Psoas muscle (tissue), 8 donors: ENCODE measurements around the gene TRIM32. TPM values are rescaled to one million over a fixed set of nuclear protein-coding genes. Genes with fewer than 3 reads are reported as not detected.

Experiments used
- ATAC-seq, 4 donors: fragments of 200-7000 bp; cut with Tn5 transposase; one replicate each; pipeline ENCODE4 v1.9.1; 2020; ENCODE audit warnings: moderate library complexity in 3 of 4, mild to moderate bottlenecking in 2 of 4
- DNase-seq, 2 donors: peaks; one replicate each; pipeline ENCODE4 v3.0.0-alpha.2; 2020
- H3K27ac ChIP-seq: fragments of 200-600 bp; one replicate; pipeline ENCODE4 v1.8.0; 2022
- H3K27me3 ChIP-seq, 3 donors: fragments of 200-600 bp in 1 of 3; one replicate each; pipeline versions ENCODE4 v1.6.1 to v1.8.0; 2013 to 2022; ENCODE audit warnings: low read length in 2 of 3, mild to moderate bottlenecking in 2 of 3, moderate library complexity in 1 of 3; ENCODE audit not compliant: insufficient read depth in 3 of 3
- H3K36me3 ChIP-seq, 2 donors: fragments of 200-600 bp in 1 of 2; one replicate each; pipeline versions ENCODE4 v1.6.1 to v1.8.0; 2013 to 2022; ENCODE audit warnings: low read depth in 1 of 2, mild to moderate bottlenecking in 1 of 2, moderate library complexity in 1 of 2; ENCODE audit not compliant: insufficient read depth in 1 of 2
- H3K4me1 ChIP-seq: fragments of 200-600 bp; one replicate; pipeline ENCODE4 v1.8.0; 2022
- H3K4me3 ChIP-seq: fragments of 200-600 bp; one replicate; pipeline ENCODE4 v1.8.0; 2022; ENCODE audit warnings: mild to moderate bottlenecking
- H3K9me3 ChIP-seq: fragments of 200-600 bp; one replicate; pipeline ENCODE4 v1.8.0; 2022
- CTCF ChIP-seq: fragments of 200-600 bp; IDR thresholded peaks from one replicate; pipeline ENCODE4 v1.8.0; 2022; ENCODE audit warnings: antibody characterized with exemption
- WGBS, 3 donors: extraction: QIAGEN DNeasy Blood & Tissue Kit; methylation state at CpG; one replicate each; pipeline versions ENCODE4 v1.1.6 to v1.1.7; 2013; 5-methylcytosine and 5-hydroxymethylcytosine counted together
- intact Hi-C, 2 donors: fragments of 100-400 bp; cut with DNase I; formaldehyde crosslinking; loops; one replicate each; pipeline versions ENCODE4 v1.11.0 to v1.14.2; 2022
- polyA plus RNA-seq, 3 donors: library from polyadenylated mRNA; stranded (reverse); fragments of 200-250 nt; gene quantifications; one replicate each; pipeline ENCODE4 v1.2.3, GENCODE V29; 2013
- total RNA-seq, 4 donors: library from RNA; stranded (reverse); fragmentation: NEBNext Ultra II Directional in 2 of 4; extraction: Animal tissue kit (Norgen Biotek cat#: 25700) in 2 of 4; gene quantifications; one replicate each; pipeline versions ENCODE4 v1.2.1 to v1.2.4, GENCODE V29; 2021 to 2023
- donor health status: healthy with polysubstance abuse.
- donor health status: DM: no; HTN: no; CAD: no; lungs with moderate emphysema.
- donor health status: Bipolar disorder and iron deficiency.
- donor health status: healthy.
- donor health status: DM: yes; HTN: yes; CAD: no.
- donor health status: DM: no; HTN: no; CAD: no.
- donor health status: DM: no; HTN: no; CAD: no.
- donor health status: DM: yes; HTN: yes; CAD: no.

TRIM32 gene
- total and polyA plus RNA-seq, 7 donors, result 6.1 to 47.4 (median 15.3) TPM

- H3K4me1 ChIP-seq, result peaks cover 49% of the 10 kb centered on the region
- no peaks in the 10 kb centered on the region for H3K27me3 ChIP-seq
- H3K27ac ChIP-seq, result no peak overlapping the region
- H3K4me3 ChIP-seq, result no peak overlapping the region
- no peaks in the 10 kb centered on the region for H3K36me3 ChIP-seq
- no peak for TF ChIP-seq CTCF
- DNase-seq (no peak), ATAC-seq (no peak)
- 97 to 100% (median 98%) methylated on average over 1 of the region's 1 CpG for WGBS, 3 donors
- H3K9me3 ChIP-seq, result no peaks in the 10 kb centered on the region
- intact Hi-C loops, result loop anchor here (5.0 to 10.0 kb wide), 3 partner anchors 51 to 369 kb away; no protein-coding TSS in a partner anchor
Observed at GRCh38 chr9:116643691-116644090, 43.4 kb upstream of the TRIM32 start.

GRCh38 chr9:116644091-116644688, 42.9 kb upstream of the TRIM32 start:
- WGBS, 3 donors, result 67 to 75% (median 74%) methylated on average over 2 of the region's 2 CpGs
- Histone ChIP-seq H3K4me1 (peaks cover 49% of the 10 kb centered on the region), H3K9me3 (no peaks in the 10 kb centered on the region), H3K4me3 (no peak overlapping the region), H3K36me3 (peaks cover 0 to 2% of the 10 kb centered on the region in 2 donors), H3K27me3 (no peaks in the 10 kb centered on the region), H3K27ac (no peak overlapping the region)
- intact Hi-C loops, result loop anchor here (5.0 to 10.0 kb wide), 3 partner anchors 52 to 369 kb away; no protein-coding TSS in a partner anchor
- peak in 1 of 4 donors; percentile 42 for ATAC-seq
- no peak for DNase-seq
- no peak for TF ChIP-seq CTCF

- DNase-seq (no peak), ATAC-seq (peak in 3 of 4 donors; percentile 65 to 76 (median 74))
- no peaks in the 10 kb centered on the region for H3K9me3 ChIP-seq
- H3K27me3 ChIP-seq, result no peaks in the 10 kb centered on the region
- peaks cover 37% of the 10 kb centered on the region for H3K4me1 ChIP-seq
- WGBS, 3 donors, result 85 to 91% (median 87%) methylated on average over 5 of the region's 5 CpGs
- peaks cover 0 to 13% of the 10 kb centered on the region in 2 donors for H3K36me3 ChIP-seq
- peak; percentile 49 for TF ChIP-seq CTCF
- H3K27ac ChIP-seq, result no peak overlapping the region
- intact Hi-C loops, result loop anchor here in 1 of 2 donors (5.0 to 10.0 kb wide), 3 partner anchors 152 to 495 kb away; partner anchors contain the start of gene PAPPA
- H3K4me3 ChIP-seq, result no peak overlapping the region
Observed at GRCh38 chr9:116646661-116647514, 40.2 kb upstream of the TRIM32 start.

GRCh38 chr9:116647515-116647809, 39.6 kb upstream of the TRIM32 start:
- TF ChIP-seq CTCF, result no peak
- intact Hi-C loops, result loop anchor here in 1 of 2 donors (5.0 to 10.0 kb wide), 3 partner anchors 153 to 495 kb away; partner anchors contain the start of gene PAPPA
- no peak overlapping the region for H3K4me3 ChIP-seq
- 25 to 62% (median 27%) methylated on average over 4 of the region's 4 CpGs for WGBS, 3 donors
- peak overlapping the region; percentile 47 for H3K27ac ChIP-seq
- ATAC-seq, result peak; percentile 83 to 98 (median 97)
- no peaks in the 10 kb centered on the region for H3K9me3 ChIP-seq
- peaks cover 31% of the 10 kb centered on the region for H3K4me1 ChIP-seq
- peaks cover 0 to 13% of the 10 kb centered on the region in 2 donors for H3K36me3 ChIP-seq
- no peaks in the 10 kb centered on the region for H3K27me3 ChIP-seq
- DNase-seq, result peak; percentile 63 to 83
